ENCODE measurements around the gene ZDHHC13. TPM values are rescaled to one million over a fixed set of nuclear protein-coding genes. Genes with fewer than 3 reads are reported as not detected.

ZDHHC13 gene
- total and polyA plus RNA-seq, 9 donors, result 5.7 to 15.4 (median 9.0) TPM

DNA sequence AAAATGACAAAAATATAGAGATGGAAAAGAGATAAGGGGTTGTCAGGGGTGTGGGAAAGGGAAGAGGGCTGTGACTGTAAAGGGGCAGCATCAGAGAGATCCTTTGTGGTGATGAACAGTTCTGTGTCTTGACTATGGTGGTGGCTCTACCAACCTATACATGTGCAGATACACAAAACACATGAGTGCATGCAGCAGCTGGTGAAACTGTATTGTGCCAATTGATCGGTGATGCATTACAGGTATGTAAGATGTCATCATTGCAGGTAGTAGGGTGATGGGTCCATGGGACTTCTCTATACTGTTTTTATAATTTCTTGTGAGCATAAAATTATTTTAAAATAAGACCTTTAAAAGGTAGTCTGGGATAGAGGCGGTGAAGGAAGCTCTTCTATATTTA is 24.1 kb upstream of the ZDHHC13 start:
- Histone ChIP-seq H3K27ac (no peak overlapping the region), H3K9me3 (no peaks in the 10 kb centered on the region), H3K4me3 (no peak overlapping the region), H3K4me1 (ENCODE audit: insufficient read depth) (no peaks in the 10 kb centered on the region), H3K27me3 (no peaks in the 10 kb centered on the region), H3K36me3 (no peaks in the 10 kb centered on the region)
- TF ChIP-seq POLR2A (IDR thresholded peaks at IDR 0.05) (no peak), EP300 (IDR thresholded peaks at IDR 0.05) (no peak)
- TF ChIP-seq, protein P1, sequence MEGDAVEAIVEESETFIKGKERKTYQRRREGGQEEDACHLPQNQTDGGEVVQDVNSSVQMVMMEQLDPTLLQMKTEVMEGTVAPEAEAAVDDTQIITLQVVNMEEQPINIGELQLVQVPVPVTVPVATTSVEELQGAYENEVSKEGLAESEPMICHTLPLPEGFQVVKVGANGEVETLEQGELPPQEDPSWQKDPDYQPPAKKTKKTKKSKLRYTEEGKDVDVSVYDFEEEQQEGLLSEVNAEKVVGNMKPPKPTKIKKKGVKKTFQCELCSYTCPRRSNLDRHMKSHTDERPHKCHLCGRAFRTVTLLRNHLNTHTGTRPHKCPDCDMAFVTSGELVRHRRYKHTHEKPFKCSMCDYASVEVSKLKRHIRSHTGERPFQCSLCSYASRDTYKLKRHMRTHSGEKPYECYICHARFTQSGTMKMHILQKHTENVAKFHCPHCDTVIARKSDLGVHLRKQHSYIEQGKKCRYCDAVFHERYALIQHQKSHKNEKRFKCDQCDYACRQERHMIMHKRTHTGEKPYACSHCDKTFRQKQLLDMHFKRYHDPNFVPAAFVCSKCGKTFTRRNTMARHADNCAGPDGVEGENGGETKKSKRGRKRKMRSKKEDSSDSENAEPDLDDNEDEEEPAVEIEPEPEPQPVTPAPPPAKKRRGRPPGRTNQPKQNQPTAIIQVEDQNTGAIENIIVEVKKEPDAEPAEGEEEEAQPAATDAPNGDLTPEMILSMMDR (IDR thresholded peaks at IDR 0.05), result no peak
- WGBS, 3 donors, result 95 to 96% (median 96%) methylated on average over 2 of the region's 2 CpGs
- intact Hi-C loops (cut with DNase I), result no loop called here
- DNase-seq, result no peak

DNA sequence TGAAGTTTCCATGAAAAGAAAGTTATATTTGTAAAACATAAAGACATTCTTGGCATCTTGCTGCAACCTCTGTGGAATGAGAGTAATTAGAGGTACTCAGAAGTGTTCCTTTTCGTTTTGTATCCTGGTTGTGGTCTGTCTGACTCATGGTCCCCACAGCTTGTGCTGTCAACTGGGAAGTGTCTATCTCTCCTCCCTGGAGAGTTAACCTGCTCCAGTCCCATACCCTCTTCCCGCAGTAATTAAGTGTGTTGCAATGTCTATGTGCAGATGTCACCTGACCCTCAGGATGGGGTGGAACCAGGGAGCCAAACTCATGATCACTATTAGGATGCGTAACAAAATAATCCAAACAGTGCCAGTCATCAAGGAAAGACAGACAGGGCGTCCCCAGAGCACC is 23.0 kb upstream of the ZDHHC13 start:
- H3K27me3 ChIP-seq, result no peaks in the 10 kb centered on the region
- no peak overlapping the region for H3K27ac ChIP-seq
- H3K4me3 ChIP-seq, result no peak overlapping the region
- H3K36me3 ChIP-seq, result no peaks in the 10 kb centered on the region
- WGBS, 3 donors, result 38 to 56% (median 48%) methylated on average over 4 of the region's 4 CpGs
- no peaks in the 10 kb centered on the region for H3K4me1 ChIP-seq (ENCODE audit: insufficient read depth)
- intact Hi-C loops (cut with DNase I), result no loop called here
- DNase-seq, result no peak
- TF ChIP-seq, protein P1 (IDR thresholded peaks at IDR 0.05), result no peak
- TF ChIP-seq POLR2A (IDR thresholded peaks at IDR 0.05) (no peak), EP300 (IDR thresholded peaks at IDR 0.05) (no peak)
- no peaks in the 10 kb centered on the region for H3K9me3 ChIP-seq

DNA sequence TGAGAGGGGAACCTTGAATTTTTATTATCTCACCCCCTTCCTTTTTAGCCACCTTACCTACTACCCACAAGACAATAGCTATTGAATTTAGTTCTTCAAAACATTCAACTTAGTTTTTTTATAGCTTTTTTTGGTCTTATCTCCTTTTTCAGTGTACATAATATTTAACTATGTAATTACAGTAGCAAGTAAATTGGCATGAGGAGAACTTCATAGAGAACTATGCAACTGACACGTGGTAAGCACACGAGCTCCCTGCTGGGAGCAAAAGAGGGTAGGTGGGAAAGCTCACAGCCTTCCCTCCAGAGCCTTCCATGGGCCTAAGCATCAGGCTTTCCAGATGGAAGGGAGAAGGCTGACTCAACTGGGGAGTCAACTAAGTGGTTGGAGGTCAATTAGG is 22.1 kb upstream of the ZDHHC13 start:
- WGBS, 3 donors, result 16 to 43% (median 32%) methylated on average over 2 of the region's 2 CpGs
- no peak overlapping the region for H3K27ac ChIP-seq

DNA sequence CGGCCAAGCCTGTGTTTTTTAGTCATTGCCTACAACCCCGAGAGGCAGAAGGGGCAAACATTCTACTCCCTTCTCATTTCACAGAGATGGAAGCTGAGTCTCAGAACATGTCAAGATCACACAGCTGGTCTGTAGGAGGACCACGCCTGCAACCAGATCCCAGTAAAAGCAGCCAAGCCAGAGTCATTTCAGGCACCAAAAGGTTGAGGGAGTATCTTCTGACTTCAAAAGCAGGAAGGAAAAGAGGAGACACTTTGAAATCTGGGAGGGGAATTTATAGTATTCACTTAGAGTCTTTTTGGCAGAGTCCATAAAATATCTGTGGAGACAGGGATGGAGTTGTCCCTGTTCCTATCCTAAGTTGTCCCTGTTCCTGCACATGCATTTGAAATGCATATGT is 17.9 kb upstream of the ZDHHC13 start:
- Histone ChIP-seq H3K27ac (no peak overlapping the region), H3K36me3 (no peaks in the 10 kb centered on the region), H3K4me3 (no peak overlapping the region), H3K27me3 (no peaks in the 10 kb centered on the region), H3K9me3 (peaks cover 0 to 8% of the 10 kb centered on the region in 2 donors), H3K4me1 (ENCODE audit: insufficient read depth) (no peaks in the 10 kb centered on the region)
- WGBS, 3 donors, result 15 to 33% (median 31%) methylated on average over 3 of the region's 3 CpGs
- DNase-seq, result no peak
- TF ChIP-seq EP300 (IDR thresholded peaks at IDR 0.05), result no peak
- TF ChIP-seq POLR2A (IDR thresholded peaks at IDR 0.05), result no peak
- TF ChIP-seq, protein P1 (IDR thresholded peaks at IDR 0.05), result no peak
- intact Hi-C loops (cut with DNase I), result loop anchor here in 1 of 4 donors (5.0 kb wide), 1 partner anchor 1243 kb away; no protein-coding TSS in a partner anchor

More for the DNA sequence above, 22.1 kb upstream of the ZDHHC13 start:
- no peak for TF ChIP-seq POLR2A (IDR thresholded peaks at IDR 0.05)
- no peak for TF ChIP-seq EP300 (IDR thresholded peaks at IDR 0.05)
- TF ChIP-seq, protein P1 (IDR thresholded peaks at IDR 0.05), result no peak
- intact Hi-C loops (cut with DNase I), result loop anchor here in 1 of 4 donors (5.0 kb wide), 1 partner anchor 1247 kb away; no protein-coding TSS in a partner anchor
- Histone ChIP-seq H3K4me3 (no peak overlapping the region), H3K36me3 (no peaks in the 10 kb centered on the region), H3K4me1 (ENCODE audit: insufficient read depth) (no peaks in the 10 kb centered on the region), H3K27me3 (no peaks in the 10 kb centered on the region), H3K9me3 (no peaks in the 10 kb centered on the region)
- DNase-seq, result no peak
